HG03565 (cell line): ENCODE results near the gene HK2.
A peak's percentile ranks its signal among the peaks of the same experiment; 100 is the strongest.
"Not testable (repeated sequence)": the region's sequence is repeated elsewhere in the genome, so short reads cannot be mapped to it uniquely, and the experiment has no call there.

Experiments
- ATAC-seq: cut with Tn5 transposase; IDR thresholded peaks from one replicate; pipeline ENCODE4 v1.9.1; 2021; ENCODE audit warnings: mild to moderate bottlenecking, moderate library complexity; ENCODE audit not compliant: unreplicated experiment

The HK2 gene

GRCh38 chr2:74834792-74835755 is 1.1 kb downstream of the HK2 start:
- peak; percentile 31 for ATAC-seq

GRCh38 chr2:74835831-74836674 is 2.1 kb downstream of the HK2 start:
- ATAC-seq: no peak

GRCh38 chr2:74836675-74837401 is 2.9 kb downstream of the HK2 start:
- no peak for ATAC-seq

- ATAC-seq: no peak
Observed at GRCh38 chr2:74841641-74842040, 7.7 kb downstream of the HK2 start.

- no peak for ATAC-seq
Observed at GRCh38 chr2:74843433-74843832, 9.5 kb downstream of the HK2 start.

- ATAC-seq: peak; percentile 89
Observed at GRCh38 chr2:74843899-74844298, 10.0 kb downstream of the HK2 start.

- no peak for ATAC-seq
Observed at GRCh38 chr2:74844752-74845151, 10.8 kb downstream of the HK2 start.

- ATAC-seq: no peak
Observed at GRCh38 chr2:74845217-74845751, 11.4 kb downstream of the HK2 start.

GRCh38 chr2:74845991-74846390 is 12.1 kb downstream of the HK2 start:
- ATAC-seq: no peak

- ATAC-seq: no peak
Observed at GRCh38 chr2:74846481-74846880, 12.6 kb downstream of the HK2 start.

GRCh38 chr2:74847070-74847858 is 13.3 kb downstream of the HK2 start:
- ATAC-seq: no peak

- peak; percentile 70 for ATAC-seq
Observed at GRCh38 chr2:74849228-74849892, 15.4 kb downstream of the HK2 start.

GRCh38 chr2:74850496-74851190 is 16.7 kb downstream of the HK2 start:
- ATAC-seq: no peak

GRCh38 chr2:74851191-74851566 is 17.3 kb downstream of the HK2 start:
- ATAC-seq: no peak

GRCh38 chr2:74853360-74853759 is 19.4 kb downstream of the HK2 start:
- ATAC-seq: not testable (repeated sequence)

GRCh38 chr2:74854401-74854800 is 20.5 kb downstream of the HK2 start:
- ATAC-seq: no peak

- ATAC-seq: not testable (repeated sequence)
Observed at GRCh38 chr2:74855114-74855707, 21.3 kb downstream of the HK2 start.

- no peak for ATAC-seq
Observed at GRCh38 chr2:74856004-74856578, 22.2 kb downstream of the HK2 start.
